Mucosa of rectum (tissue), 2 donors: ENCODE data around the gene UNC13D.

Source experiments
- H3K27ac ChIP-seq, 2 donors: one replicate each; pipeline ENCODE4 v1.7.0; 2013; ENCODE audit warnings: inconsistent platforms in 2 of 2, low read depth in 2 of 2, low read length in 2 of 2
- H3K27me3 ChIP-seq, 2 donors: one replicate each; pipeline ENCODE4 v1.7.0; 2013; ENCODE audit warnings: low read length in 2 of 2; ENCODE audit not compliant: control insufficient read depth in 2 of 2, insufficient read depth in 2 of 2
- H3K36me3 ChIP-seq, 2 donors: one replicate each; pipeline ENCODE4 v1.7.0; 2013; ENCODE audit warnings: low read length in 2 of 2; ENCODE audit not compliant: control insufficient read depth in 2 of 2, insufficient read depth in 2 of 2
- H3K4me1 ChIP-seq, 2 donors: one replicate each; pipeline ENCODE4 v1.7.0; 2013; ENCODE audit warnings: low read length in 2 of 2, mild to moderate bottlenecking in 1 of 2; ENCODE audit not compliant: control insufficient read depth in 2 of 2, insufficient read depth in 2 of 2
- H3K4me3 ChIP-seq, 2 donors: one replicate each; pipeline ENCODE4 v1.7.0; 2013; ENCODE audit warnings: low read length in 2 of 2
- H3K9ac ChIP-seq, 2 donors: one replicate each; pipeline ENCODE4 v1.7.0; 2013; ENCODE audit warnings: low read length in 2 of 2, low read depth in 1 of 2, mild to moderate bottlenecking in 1 of 2
- H3K9me3 ChIP-seq, 2 donors: one replicate each; pipeline ENCODE4 v1.7.0; 2013; ENCODE audit warnings: low read length in 2 of 2; ENCODE audit not compliant: control insufficient read depth in 2 of 2
- donor health status: healthy.
- donor health status: Normal muscosa, but diverticular disease.

The UNC13D gene

DNA sequence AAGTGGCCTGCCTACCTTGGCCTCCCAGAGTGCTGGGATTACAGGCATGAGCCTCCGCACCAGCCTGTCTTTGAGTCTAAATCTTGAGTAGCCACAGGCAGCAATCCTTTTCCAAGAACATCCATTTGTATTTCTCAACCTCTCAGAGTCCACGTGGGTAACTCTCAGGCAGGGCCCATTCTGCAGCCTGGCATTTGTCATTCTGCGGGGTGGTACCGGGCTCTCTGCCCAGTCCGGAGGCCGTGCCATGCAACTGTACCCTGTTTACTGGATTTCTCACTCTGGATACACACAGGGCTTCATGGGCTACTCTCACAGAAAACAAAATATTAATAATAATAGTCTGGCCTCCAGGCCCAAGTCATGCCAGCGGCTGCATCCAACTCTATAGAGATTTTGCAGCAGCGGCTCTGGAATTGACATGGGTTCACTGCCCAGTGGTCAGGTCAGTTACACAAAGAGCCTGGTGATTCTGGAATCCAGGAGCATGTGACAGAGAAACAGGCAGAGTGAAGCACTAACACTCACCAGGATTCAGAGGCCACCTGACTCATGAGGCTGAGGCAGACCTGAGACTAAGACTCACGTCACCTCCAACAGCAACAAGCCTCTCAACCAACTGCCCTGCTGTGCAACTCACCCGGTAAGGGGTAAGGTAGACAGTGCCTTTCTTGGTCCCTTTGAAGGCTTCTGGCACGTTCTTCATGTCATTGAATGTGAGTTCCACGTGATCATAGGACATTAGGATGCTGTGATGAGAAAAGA, 6.9 kb upstream of the UNC13D start:
- Histone ChIP-seq H3K4me3 (no peak overlapping the region), H3K4me1 (peaks cover 8 to 20% of the 10 kb centered on the region in 2 donors), H3K27ac (no peak overlapping the region), H3K9me3 (no peaks in the 10 kb centered on the region), H3K27me3 (peaks cover 0 to 2% of the 10 kb centered on the region in 2 donors), H3K9ac (no peak overlapping the region), H3K36me3 (peaks cover 40 to 49% of the 10 kb centered on the region in 2 donors)

DNA sequence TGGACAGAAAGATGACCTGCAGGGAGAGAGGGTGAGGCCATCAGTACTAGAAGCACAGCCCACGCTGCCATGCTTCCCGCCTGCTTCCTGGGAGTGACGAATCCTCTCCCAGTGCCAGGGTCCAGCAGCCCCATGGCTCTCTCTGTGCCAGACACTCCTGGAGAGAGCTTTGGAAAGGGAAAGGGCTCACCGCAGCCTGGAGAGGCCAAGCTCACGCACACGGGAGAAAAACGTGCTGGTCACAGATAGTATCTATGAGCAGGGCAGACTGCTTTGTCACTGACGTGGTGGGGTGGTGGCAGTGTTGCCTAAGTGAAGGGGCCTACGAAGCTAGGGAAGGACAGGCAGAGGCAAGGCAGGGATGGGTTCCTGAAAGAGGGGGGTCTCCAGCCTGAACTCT, 5.5 kb upstream of the UNC13D start:
- no peak overlapping the region for H3K4me3 ChIP-seq
- peaks cover 19 to 33% of the 10 kb centered on the region in 2 donors for H3K4me1 ChIP-seq
- no peak overlapping the region for H3K27ac ChIP-seq
- no peaks in the 10 kb centered on the region for H3K27me3 ChIP-seq
- no peak overlapping the region for H3K9ac ChIP-seq
- peaks cover 40 to 51% of the 10 kb centered on the region in 2 donors for H3K36me3 ChIP-seq
- H3K9me3 ChIP-seq, result no peaks in the 10 kb centered on the region

DNA sequence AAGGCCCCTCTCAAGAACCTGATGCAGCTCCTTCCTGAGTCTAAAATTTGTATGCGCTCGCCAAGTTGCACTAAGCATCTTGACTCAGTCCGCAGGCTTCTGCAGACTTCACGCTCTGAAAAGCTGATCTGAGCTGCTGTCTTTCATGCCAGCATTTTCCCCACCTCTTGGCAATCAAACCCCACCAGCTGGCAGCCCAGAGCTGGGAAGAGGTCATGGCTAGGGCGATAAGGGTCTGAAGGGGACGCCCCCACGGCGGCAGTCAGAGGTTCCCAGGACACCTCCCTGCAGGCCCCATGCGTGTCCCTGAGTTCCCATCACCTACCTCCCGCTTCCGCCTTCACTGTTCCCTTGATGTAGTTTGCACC, 5.1 kb upstream of the UNC13D start:
- no peaks in the 10 kb centered on the region for H3K9me3 ChIP-seq
- no peak overlapping the region for H3K9ac ChIP-seq
- peaks cover 40 to 51% of the 10 kb centered on the region in 2 donors for H3K36me3 ChIP-seq
- H3K27ac ChIP-seq, result no peak overlapping the region
- no peaks in the 10 kb centered on the region for H3K27me3 ChIP-seq
- no peak overlapping the region for H3K4me3 ChIP-seq
- H3K4me1 ChIP-seq, result peaks cover 21 to 34% of the 10 kb centered on the region in 2 donors

DNA sequence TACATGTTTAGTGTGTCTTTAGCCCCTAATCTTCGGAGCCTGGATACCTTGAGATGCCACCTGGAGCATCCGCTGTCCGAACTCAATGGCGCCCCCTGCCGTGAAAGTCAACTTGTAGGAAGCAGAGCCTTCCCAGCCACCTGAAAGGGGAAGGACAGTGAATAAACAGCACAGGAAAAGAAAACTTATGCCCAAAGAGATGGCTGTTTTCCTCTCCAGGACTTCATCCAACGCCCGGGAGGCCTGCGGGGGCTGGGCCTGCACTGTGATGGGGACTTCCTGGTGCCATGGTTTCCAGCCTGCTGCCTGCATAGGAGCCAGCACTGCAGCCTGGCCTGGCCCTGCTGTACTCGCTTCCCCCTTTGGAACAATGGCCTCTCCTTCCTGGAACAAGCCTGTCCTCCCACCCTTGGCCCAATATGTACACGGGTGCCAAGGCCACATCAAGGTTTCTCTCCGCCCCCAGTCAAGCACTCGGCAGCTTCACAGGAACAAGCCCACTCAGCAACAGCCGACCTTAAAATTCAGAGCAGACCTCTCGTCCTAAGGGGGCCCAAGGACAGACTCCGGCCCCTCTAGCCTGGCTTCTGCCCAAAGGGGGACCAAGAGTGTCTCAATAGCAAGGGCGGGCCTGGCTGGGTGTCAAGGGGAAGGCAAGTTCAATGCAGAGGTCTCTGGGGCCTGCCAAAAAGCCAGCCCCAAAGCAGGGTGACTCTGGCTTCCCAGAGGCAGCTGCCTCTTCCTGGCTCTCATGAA, 4.5 kb upstream of the UNC13D start:
- Histone ChIP-seq H3K27me3 (no peaks in the 10 kb centered on the region), H3K36me3 (peaks cover 40 to 51% of the 10 kb centered on the region in 2 donors), H3K4me1 (peaks cover 18 to 33% of the 10 kb centered on the region in 2 donors), H3K9ac (peak overlapping the region in 1 of 2 donors; percentile 2), H3K9me3 (no peaks in the 10 kb centered on the region), H3K4me3 (no peak overlapping the region), H3K27ac (peak overlapping the region in 1 of 2 donors; percentile 38)

DNA sequence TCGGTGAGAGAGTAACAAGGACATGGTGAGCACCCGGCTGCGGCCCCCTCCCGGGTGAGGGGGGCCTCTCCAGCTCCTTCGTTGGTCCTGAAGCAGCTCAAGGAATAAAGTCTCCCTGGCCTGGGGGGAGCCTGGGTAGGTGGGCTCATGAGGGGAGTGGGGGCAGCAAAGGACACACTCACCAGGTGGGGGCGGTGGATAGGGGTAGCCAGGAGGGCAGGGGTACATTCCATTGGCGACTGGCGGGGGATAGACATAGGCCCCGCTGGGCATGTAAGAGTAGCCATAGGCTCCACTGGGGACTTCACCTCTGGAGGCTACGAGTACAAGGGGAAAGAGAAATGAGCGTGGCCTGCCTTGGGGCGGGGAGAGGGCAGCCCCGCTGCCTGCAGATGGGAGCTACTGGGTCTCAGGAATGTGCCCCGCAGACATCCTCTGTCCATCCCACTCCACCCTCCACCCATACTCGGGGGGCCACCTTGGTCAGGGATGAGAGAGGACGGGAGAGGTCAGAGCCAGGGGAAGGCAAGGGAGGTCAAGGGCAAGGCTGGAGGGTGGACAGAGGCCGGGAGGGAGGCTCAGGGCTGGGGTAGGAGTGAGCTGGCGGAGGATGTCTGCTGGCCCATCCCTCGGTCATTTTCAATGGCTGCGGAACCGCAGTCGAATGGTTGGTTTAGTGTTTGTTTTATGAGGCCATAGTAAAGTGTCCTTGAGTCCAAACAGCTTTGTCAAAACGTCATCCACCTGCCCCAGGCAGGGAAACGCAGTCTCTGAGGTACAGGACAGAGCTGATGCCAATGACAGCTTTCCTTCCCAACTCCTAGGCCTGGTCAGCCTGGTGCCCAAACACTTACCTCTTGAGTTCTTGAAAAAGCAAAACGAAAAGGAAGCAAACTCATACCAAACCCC, 3.7 kb upstream of the UNC13D start:
- no peaks in the 10 kb centered on the region for H3K27me3 ChIP-seq
- H3K4me3 ChIP-seq, result no peak overlapping the region
- no peaks in the 10 kb centered on the region for H3K9me3 ChIP-seq
- peaks cover 40 to 51% of the 10 kb centered on the region in 2 donors for H3K36me3 ChIP-seq
- peaks cover 18 to 35% of the 10 kb centered on the region in 2 donors for H3K4me1 ChIP-seq
- H3K9ac ChIP-seq, result peak overlapping the region in 1 of 2 donors; percentile 2
- peak overlapping the region in 1 of 2 donors; percentile 38 for H3K27ac ChIP-seq

DNA sequence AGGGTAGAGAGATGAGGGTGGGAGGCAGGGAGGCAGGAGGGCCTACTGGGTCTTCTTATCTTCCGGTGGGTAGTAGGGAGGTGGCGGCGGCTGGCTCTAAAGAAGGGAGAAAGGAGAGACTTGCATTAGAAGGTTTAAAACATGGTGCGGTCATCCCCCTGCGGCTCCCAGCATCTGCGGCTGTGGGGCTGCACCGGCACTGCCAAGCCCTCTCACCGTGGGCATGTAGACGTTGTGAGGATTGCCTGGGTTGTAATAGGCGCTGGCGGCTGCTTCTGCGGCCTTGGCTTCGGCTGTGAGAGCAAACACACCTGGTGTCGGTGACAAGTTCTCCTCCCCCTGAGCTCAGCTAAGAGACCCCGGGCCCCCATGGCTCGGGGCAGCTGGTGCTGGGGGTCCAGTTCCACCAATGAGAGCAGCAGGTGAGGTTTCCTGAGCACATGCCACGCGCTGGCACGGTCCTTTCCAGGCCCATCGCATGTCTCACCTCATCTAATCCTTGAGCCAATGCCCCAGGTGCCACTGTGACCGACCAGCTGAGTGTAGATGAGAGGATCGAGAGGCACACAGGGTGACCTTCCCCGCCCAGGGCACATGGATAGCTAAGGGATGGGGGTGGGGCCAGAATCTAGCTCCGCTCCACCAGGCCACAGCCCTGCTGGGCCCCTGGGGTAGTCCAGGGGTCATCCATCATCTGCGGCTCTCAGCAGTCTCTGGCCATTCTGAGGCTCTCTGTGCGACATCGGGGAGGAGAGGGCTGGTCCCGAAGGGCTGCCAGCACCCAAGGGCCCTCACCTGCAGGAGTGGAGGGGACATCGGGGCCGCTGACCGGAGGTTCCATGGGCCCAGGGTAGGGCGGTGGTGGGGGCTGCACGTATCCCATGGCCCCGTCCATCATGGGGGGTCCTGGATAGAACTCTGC, 2.7 kb upstream of the UNC13D start:
- Histone ChIP-seq H3K9ac (peak overlapping the region in 1 of 2 donors; percentile 75), H3K4me3 (no peak overlapping the region), H3K4me1 (peaks cover 18 to 35% of the 10 kb centered on the region in 2 donors), H3K36me3 (peaks cover 40 to 51% of the 10 kb centered on the region in 2 donors), H3K27ac (peak overlapping the region; percentile 86 to 87), H3K27me3 (no peaks in the 10 kb centered on the region), H3K9me3 (no peaks in the 10 kb centered on the region)

DNA sequence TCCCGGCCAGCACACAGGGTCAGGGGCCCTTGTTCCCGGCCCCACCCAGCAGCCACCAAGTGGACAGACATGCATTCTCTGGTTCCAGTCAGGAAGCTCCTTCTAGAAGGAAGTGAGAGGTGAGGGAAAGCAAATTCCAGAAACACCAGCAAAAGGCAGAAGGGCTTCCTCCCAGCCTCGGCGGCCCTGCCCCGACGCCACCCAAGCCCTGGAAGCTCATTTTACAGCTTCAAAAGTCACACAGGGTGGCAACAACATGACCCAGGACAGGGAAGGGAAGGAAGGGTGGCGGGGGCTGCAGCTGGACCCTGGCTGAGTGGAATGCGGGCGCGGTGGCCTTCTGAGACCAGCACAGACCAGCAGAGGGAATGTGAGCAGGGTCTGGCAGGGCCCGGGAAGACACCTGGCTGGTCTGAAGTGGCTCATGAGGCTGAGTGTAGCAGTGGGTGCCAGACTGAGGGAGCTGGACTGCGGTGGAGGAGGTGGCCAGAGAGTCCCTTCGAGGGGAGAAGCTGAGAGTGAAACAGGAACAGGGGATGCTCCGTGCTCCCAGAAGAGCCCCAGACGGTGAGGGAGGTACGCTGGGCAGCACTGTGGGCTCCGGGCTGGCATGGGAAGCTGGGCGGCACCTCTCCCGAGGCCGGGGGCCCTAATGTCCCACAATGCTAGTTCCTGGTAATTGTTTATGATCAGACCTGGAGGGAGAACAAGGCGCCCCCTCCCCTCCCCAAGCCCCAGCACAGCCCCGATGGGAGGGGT, 1.9 kb upstream of the UNC13D start:
- peak overlapping the region; percentile 86 to 87 for H3K27ac ChIP-seq

DNA sequence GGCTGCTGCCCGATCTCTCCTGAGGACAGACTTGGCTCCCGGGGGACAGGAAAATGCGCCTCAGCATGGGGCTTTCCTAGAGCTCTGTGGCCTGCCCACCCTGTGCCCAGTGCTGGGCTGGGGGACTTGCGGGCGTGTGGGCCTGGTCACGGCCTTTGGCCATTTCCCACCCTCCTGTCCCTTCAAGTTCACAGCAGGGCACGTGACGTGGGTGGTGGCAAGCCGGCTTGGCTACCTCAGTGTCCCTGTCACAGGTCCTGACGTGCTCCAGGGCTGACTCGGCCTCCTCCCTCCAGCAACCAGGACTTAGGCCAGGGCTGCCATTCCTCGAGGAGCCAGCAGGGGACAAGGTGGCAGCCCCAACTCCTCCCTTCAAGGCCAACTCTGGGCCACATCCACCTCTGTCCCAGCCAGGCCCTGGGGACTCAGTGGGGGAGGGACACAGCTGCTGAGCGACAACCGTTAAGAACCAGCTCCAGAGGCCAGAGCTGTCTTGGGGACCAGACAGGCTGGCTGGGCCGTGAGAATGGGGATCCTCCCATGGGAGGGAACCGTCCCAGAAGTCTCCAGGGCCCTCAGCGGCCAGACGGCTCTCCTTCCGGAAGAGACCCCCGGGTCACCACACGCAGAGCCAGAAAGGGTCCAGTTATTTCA, 981 bp upstream of the UNC13D start:
- H3K27ac ChIP-seq, result peak overlapping the region; percentile 86 to 87
- peaks cover 33 to 37% of the 10 kb centered on the region in 2 donors for H3K36me3 ChIP-seq
- H3K27me3 ChIP-seq, result no peaks in the 10 kb centered on the region
- peaks cover 18 to 35% of the 10 kb centered on the region in 2 donors for H3K4me1 ChIP-seq
- peak overlapping the region; percentile 75 to 76 for H3K9ac ChIP-seq
- no peaks in the 10 kb centered on the region for H3K9me3 ChIP-seq
- peak overlapping the region; percentile 15 to 29 for H3K4me3 ChIP-seq

More for the DNA sequence above, 1.9 kb upstream of the UNC13D start:
- H3K9ac ChIP-seq, result peak overlapping the region; percentile 47 to 75
- H3K36me3 ChIP-seq, result peaks cover 34 to 46% of the 10 kb centered on the region in 2 donors
- H3K4me3 ChIP-seq, result peak overlapping the region in 1 of 2 donors; percentile 15
- no peaks in the 10 kb centered on the region for H3K27me3 ChIP-seq
- no peaks in the 10 kb centered on the region for H3K9me3 ChIP-seq
- H3K4me1 ChIP-seq, result peaks cover 18 to 35% of the 10 kb centered on the region in 2 donors
